SK-N-SH (cell line): Measurements from ENCODE around the gene RLN2. TPM values are rescaled to one million over a fixed set of nuclear protein-coding genes. Genes with fewer than 3 reads are reported as not detected.
"Not testable (repeated sequence)": the region's sequence is repeated elsewhere in the genome, so short reads cannot be mapped to it uniquely, and the experiment has no call there.

ENCODE experiments used
- CTCF ChIA-PET: fragments of 300-600, 350-600 bp; formaldehyde crosslinking; extraction: SDS; loops from one replicate; lab custom pipeline; 2021; lab: Yijun Ruan, JAX
- POLR2A ChIA-PET: fragments of 350-600 bp; sonication (Branson Sonifier 250); formaldehyde crosslinking; extraction: SDS; loops from one replicate; lab custom pipeline; 2020; ENCODE audit warnings: antibody characterized with exemption, inconsistent platforms; lab: Yijun Ruan, JAX
- DNase-seq: peaks from one replicate; pipeline ENCODE4 v3.0.0; 2012
- H2AFZ ChIP-seq: fragments of 200-600 bp; sonication (generic); 2 replicates; pipeline ENCODE4 v1.8.1; 2016; ENCODE audit warnings: antibody characterized with exemption, mild to moderate bottlenecking, low read depth
- H3F3A ChIP-seq: fragments of 200-600 bp; sonication (generic); replicated peaks from 2 replicates; pipeline ENCODE3; 2016; ENCODE audit warnings: antibody characterized with exemption, mild to moderate bottlenecking; ENCODE audit not compliant: insufficient read depth
- H3K27ac ChIP-seq, 2 experiments: fragments of 200-500 bp in 1 of 2; fragments of 200-600 bp in 1 of 2; sonication (Bioruptor generic) in 1 of 2; sonication (generic), shearing (Covaris generic) in 1 of 2; 2 replicates each; pipeline versions ENCODE4 v1.5.1 to v1.6.1; 2014 to 2016; ENCODE audit warnings: low read depth in 2 of 2, inconsistent platforms in 1 of 2, low read length in 1 of 2, mild to moderate bottlenecking in 1 of 2, mixed read lengths in 1 of 2
- H3K27me3 ChIP-seq: fragments of 200-600 bp; sonication (generic), shearing (Covaris generic); 2 replicates; pipeline ENCODE4 v1.6.1; 2016; ENCODE audit warnings: mixed run types; ENCODE audit not compliant: insufficient read depth
- H3K36me3 ChIP-seq, 2 experiments: fragments of 200-500 bp in 1 of 2; fragments of 200-600 bp in 1 of 2; sonication (Bioruptor generic) in 1 of 2; sonication (generic) in 1 of 2; replicated peaks in 1 of 2; 2 replicates each; pipeline versions ENCODE3 to v1.5.1; 2014 to 2016; ENCODE audit warnings: low read length in 1 of 2, mild to moderate bottlenecking in 1 of 2; ENCODE audit not compliant: insufficient read depth in 2 of 2, control insufficient read depth in 1 of 2
- H3K4me1 ChIP-seq, 2 experiments: fragments of 200-500 bp in 1 of 2; fragments of 200-600 bp in 1 of 2; sonication (Bioruptor generic) in 1 of 2; sonication (generic), shearing (Covaris generic) in 1 of 2; 2 replicates each; pipeline versions ENCODE4 v1.5.1 to v1.6.1; 2014 to 2016; ENCODE audit warnings: low read depth in 1 of 2, low read length in 1 of 2, mixed run types in 1 of 2; ENCODE audit not compliant: insufficient read depth in 2 of 2, control insufficient read depth in 1 of 2
- H3K4me2 ChIP-seq: fragments of 200-600 bp; sonication (generic), shearing (Covaris generic); 2 replicates; pipeline ENCODE4 v1.6.1; 2017; ENCODE audit warnings: mixed run types
- H3K4me3 ChIP-seq, 2 experiments: fragments of 200-500 bp in 1 of 2; fragments of 200-600 bp in 1 of 2; sonication (Bioruptor generic) in 1 of 2; sonication (generic), shearing (Covaris generic) in 1 of 2; 2 replicates each; pipeline versions ENCODE4 v1.5.1 to v1.8.1; 2014 to 2016; ENCODE audit warnings: low read depth in 2 of 2, inconsistent platforms in 1 of 2, low read length in 1 of 2, mild to moderate bottlenecking in 1 of 2, mixed read lengths in 1 of 2, moderate library complexity in 1 of 2
- H3K79me2 ChIP-seq: fragments of 200-600 bp; sonication (generic); 2 replicates; pipeline ENCODE4 v1.8.1; 2017; ENCODE audit warnings: mild to moderate bottlenecking; ENCODE audit not compliant: insufficient read depth
- H3K9ac ChIP-seq: fragments of 200-600 bp; sonication (generic); 2 replicates; pipeline ENCODE4 v1.6.1; 2017; ENCODE audit warnings: mixed run types
- H3K9me2 ChIP-seq: fragments of 200-600 bp; sonication (generic); 2 replicates; pipeline ENCODE4 v1.6.1; 2017; ENCODE audit warnings: mixed run types
- H3K9me3 ChIP-seq: fragments of 200-600 bp; sonication (generic); 2 replicates; pipeline ENCODE4 v1.6.1; 2017; ENCODE audit warnings: mixed run types, mild to moderate bottlenecking, moderate library complexity
- H4K20me1 ChIP-seq: fragments of 200-600 bp; sonication (generic); 2 replicates; pipeline ENCODE4 v1.6.1; 2017; ENCODE audit warnings: mild to moderate bottlenecking, mixed run types; ENCODE audit not compliant: insufficient read depth
- CHD2 ChIP-seq: fragments of 150-350 bp; IDR thresholded peaks from 2 replicates; pipeline ENCODE4 v1.6.1; 2018; ENCODE audit warnings: low read length; ENCODE audit not compliant: partially characterized antibody
- EZH2phosphoT487 ChIP-seq: fragments of 200-600 bp; sonication (generic); IDR thresholded peaks from 2 replicates; pipeline ENCODE4 v1.6.1; 2017; ENCODE audit warnings: low read depth, mixed run types, mild to moderate bottlenecking, antibody characterized with exemption, moderate library complexity, borderline replicate concordance
- GABPA ChIP-seq: IDR thresholded peaks from 2 replicates; pipeline ENCODE4 v1.4.0; 2012; ENCODE audit warnings: low read depth, mild to moderate bottlenecking
- JUND ChIP-seq: IDR thresholded peaks from 2 replicates; pipeline ENCODE4 v1.4.0; 2012
- MEF2A ChIP-seq: IDR thresholded peaks from 2 replicates; pipeline ENCODE4 v1.4.0; 2012; ENCODE audit warnings: low read depth, borderline replicate concordance
- MXI1 ChIP-seq: IDR thresholded peaks from 2 replicates; pipeline ENCODE4 v1.6.1; 2012; ENCODE audit warnings: mild to moderate bottlenecking, low read depth, low read length, improper control_type of control experiment
- NRF1 ChIP-seq: IDR thresholded peaks from 2 replicates; pipeline ENCODE4 v1.6.1; 2012; ENCODE audit warnings: low read depth, mild to moderate bottlenecking, low read length
- POLR2AphosphoS5 ChIP-seq: IDR thresholded peaks from 2 replicates; pipeline ENCODE4 v1.6.1; 2012; ENCODE audit warnings: low read depth, low read length
- RAD21 ChIP-seq: IDR thresholded peaks from 2 replicates; pipeline ENCODE4 v1.6.1; 2012; ENCODE audit warnings: mild to moderate bottlenecking, low read length
- RCOR1 ChIP-seq: fragments of 150-350 bp; IDR thresholded peaks from 2 replicates; pipeline ENCODE4 v1.6.1; 2017; ENCODE audit warnings: antibody characterized with exemption, low read length
- SMC3 ChIP-seq: IDR thresholded peaks from 2 replicates; pipeline ENCODE4 v1.6.1; 2012; ENCODE audit warnings: low read depth, low read length, improper control_type of control experiment
- TEAD4 ChIP-seq: IDR thresholded peaks from 2 replicates; pipeline ENCODE4 v1.4.0; 2012; ENCODE audit warnings: mild to moderate bottlenecking, borderline replicate concordance; ENCODE audit not compliant: insufficient read depth
- YY1 ChIP-seq: IDR thresholded peaks from 2 replicates; pipeline ENCODE4 v1.4.0; 2012; ENCODE audit warnings: low read depth, mild to moderate bottlenecking
- WGBS: methylation state at CpG from one replicate; pipeline ENCODE4 v1.1.6; 2017; ENCODE audit warnings: low lambda C conversion rate; 5-methylcytosine and 5-hydroxymethylcytosine counted together
- polyA plus RNA-seq, 3 experiments: library from polyadenylated mRNA; depleted of rRNA; stranded (reverse); fragments of >200 nt; gene quantifications; 2 replicates each; pipeline ENCODE4 v1.2.3, GENCODE V29; 2012
- TF ChIP-seq, protein P1 (sequence below): IDR thresholded peaks from 2 replicates; pipeline ENCODE4 v1.6.1; 2012; ENCODE audit warnings: mild to moderate bottlenecking, low read depth, low read length, moderate library complexity

RLN2 gene
- polyA plus RNA-seq, 1 of the 3 experiments (the other 2 are of a cell fraction), result 0.51 TPM

GRCh38 chr9:5326187-5326586, 21.7 kb upstream of the RLN2 start:
- no peaks in the 10 kb centered on the region for H3F3A ChIP-seq
- H3K9me2 ChIP-seq, result no peaks in the 10 kb centered on the region
- H3K9ac ChIP-seq, result no peak overlapping the region
- H3K27me3 ChIP-seq, result no peaks in the 10 kb centered on the region
- DNase-seq, result no peak
- no peaks in the 10 kb centered on the region for H3K79me2 ChIP-seq
- H2AFZ ChIP-seq, result no peak overlapping the region
- H3K9me3 ChIP-seq, result no peaks in the 10 kb centered on the region
- no peak overlapping the region for H3K4me2 ChIP-seq
- no peak for TF ChIP-seq TEAD4
- no peak for TF ChIP-seq EZH2phosphoT487
- no peak for TF ChIP-seq RAD21
- TF ChIP-seq MXI1, result no peak
- no peak for TF ChIP-seq POLR2AphosphoS5
- no peak for TF ChIP-seq MEF2A
- TF ChIP-seq, protein P1, sequence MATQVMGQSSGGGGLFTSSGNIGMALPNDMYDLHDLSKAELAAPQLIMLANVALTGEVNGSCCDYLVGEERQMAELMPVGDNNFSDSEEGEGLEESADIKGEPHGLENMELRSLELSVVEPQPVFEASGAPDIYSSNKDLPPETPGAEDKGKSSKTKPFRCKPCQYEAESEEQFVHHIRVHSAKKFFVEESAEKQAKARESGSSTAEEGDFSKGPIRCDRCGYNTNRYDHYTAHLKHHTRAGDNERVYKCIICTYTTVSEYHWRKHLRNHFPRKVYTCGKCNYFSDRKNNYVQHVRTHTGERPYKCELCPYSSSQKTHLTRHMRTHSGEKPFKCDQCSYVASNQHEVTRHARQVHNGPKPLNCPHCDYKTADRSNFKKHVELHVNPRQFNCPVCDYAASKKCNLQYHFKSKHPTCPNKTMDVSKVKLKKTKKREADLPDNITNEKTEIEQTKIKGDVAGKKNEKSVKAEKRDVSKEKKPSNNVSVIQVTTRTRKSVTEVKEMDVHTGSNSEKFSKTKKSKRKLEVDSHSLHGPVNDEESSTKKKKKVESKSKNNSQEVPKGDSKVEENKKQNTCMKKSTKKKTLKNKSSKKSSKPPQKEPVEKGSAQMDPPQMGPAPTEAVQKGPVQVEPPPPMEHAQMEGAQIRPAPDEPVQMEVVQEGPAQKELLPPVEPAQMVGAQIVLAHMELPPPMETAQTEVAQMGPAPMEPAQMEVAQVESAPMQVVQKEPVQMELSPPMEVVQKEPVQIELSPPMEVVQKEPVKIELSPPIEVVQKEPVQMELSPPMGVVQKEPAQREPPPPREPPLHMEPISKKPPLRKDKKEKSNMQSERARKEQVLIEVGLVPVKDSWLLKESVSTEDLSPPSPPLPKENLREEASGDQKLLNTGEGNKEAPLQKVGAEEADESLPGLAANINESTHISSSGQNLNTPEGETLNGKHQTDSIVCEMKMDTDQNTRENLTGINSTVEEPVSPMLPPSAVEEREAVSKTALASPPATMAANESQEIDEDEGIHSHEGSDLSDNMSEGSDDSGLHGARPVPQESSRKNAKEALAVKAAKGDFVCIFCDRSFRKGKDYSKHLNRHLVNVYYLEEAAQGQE, result no peak
- no peak for TF ChIP-seq GABPA
- no peak for TF ChIP-seq NRF1
- no peak for TF ChIP-seq CHD2
- TF ChIP-seq RCOR1, result no peak
- no peak for TF ChIP-seq JUND
- no peak for TF ChIP-seq YY1
- TF ChIP-seq SMC3, result no peak
- TF ChIP-seq, all 33 proteins: peak for 0
- CTCF ChIA-PET, result no interaction called here
- POLR2A ChIA-PET, result no interaction called here
- Histone ChIP-seq H4K20me1 (no peaks in the 10 kb centered on the region), H3K27ac (no peak overlapping the region), H3K4me1 (no peaks in the 10 kb centered on the region; a peak in 1 of 4 replicates), H3K4me3 (no peak overlapping the region), H3K36me3 (no peaks in the 10 kb centered on the region)

GRCh38 chr9:5321601-5322000, 17.1 kb upstream of the RLN2 start:
- WGBS, result 29% methylated on average over 1 of the region's 1 CpG
- TF ChIP-seq, protein P1, result peak; percentile 82
- TF ChIP-seq, all 33 proteins: peak for 1; not testable (repeated sequence) for 32
- H3F3A ChIP-seq, H3K27ac ChIP-seq, H3K4me3 ChIP-seq, H3K9ac ChIP-seq, H3K79me2 ChIP-seq, H3K27me3 ChIP-seq, H3K4me2 ChIP-seq, DNase-seq, H3K9me2 ChIP-seq, H2AFZ ChIP-seq, H3K9me3 ChIP-seq, H3K4me1 ChIP-seq, H4K20me1 ChIP-seq, POLR2A ChIA-PET, H3K36me3 ChIP-seq: not testable (repeated sequence)
- CTCF ChIA-PET, result interaction anchor here (0.6 to 1.0 kb wide), 2 partner anchors 53 to 562 kb away, joined by 3 read pairs; no protein-coding TSS in a partner anchor
